ENCODE results near the gene NETO1. TPM values are rescaled to one million over a fixed set of nuclear protein-coding genes. Genes with fewer than 3 reads are reported as not detected.

The NETO1 gene
- polyA plus RNA-seq, 2 of the 4 experiments (the other 2 are of a cell fraction): 0.04 TPM; not detected in 1

- H3K27ac ChIP-seq: no peak overlapping the region
- DNase-seq (ENCODE audit: low read depth in 1 of 2, low spot score in 1 of 2): no peak
- POLR2A ChIA-PET: no interaction called here
- H3K9me3 ChIP-seq: no peaks in the 10 kb centered on the region
- CTCF ChIA-PET: no interaction called here
- WGBS (ENCODE audit: missing lambda C conversion rate): 22% methylated on average over 6 of the region's 7 CpGs
- ATAC-seq: no peak
- H3K4me3 ChIP-seq: no peak overlapping the region
- H3K4me2 ChIP-seq: no peak overlapping the region
- no peak for FAIRE-seq
- no peaks in the 10 kb centered on the region for H3K4me1 ChIP-seq
- TF ChIP-seq TFCP2L1 (CRISPR knock-in tag; IDR thresholded peaks at IDR 0.05) (no peak), EP300 (IDR thresholded peaks at IDR 0.05) (no peak), NPAS2 (CRISPR knock-in tag; IDR thresholded peaks at IDR 0.05; ENCODE audit: borderline replicate concordance) (no peak), NR3C1 (IDR thresholded peaks at IDR 0.05) (no peak)
These were observed 47.2 kb downstream of the NETO1 start for GRCh38 chr18:72820571-72820970.

- Histone ChIP-seq H3K4me1 (no peaks in the 10 kb centered on the region), H3K4me2 (no peak overlapping the region), H3K4me3 (no peak overlapping the region), H3K27ac (no peak overlapping the region), H3K9me3 (no peaks in the 10 kb centered on the region)
- FAIRE-seq (no peak), DNase-seq (ENCODE audit: low read depth in 1 of 2, low spot score in 1 of 2) (no peak), ATAC-seq (no peak)
- ChIA-PET POLR2A (no interaction called here), CTCF (no interaction called here)
- TF ChIP-seq NPAS2 (CRISPR knock-in tag; IDR thresholded peaks at IDR 0.05; ENCODE audit: borderline replicate concordance): no peak
- no peak for TF ChIP-seq NFE2L2 (conservative IDR thresholded peaks at IDR 0.05; ENCODE audit: low read length)
- TF ChIP-seq EHF (CRISPR knock-in tag; IDR thresholded peaks at IDR 0.05): no peak
- no peak for TF ChIP-seq RCOR1 (IDR thresholded peaks at IDR 0.05; ENCODE audit: low read depth, low read length)
- no peak for TF ChIP-seq ZSCAN20 (CRISPR knock-in tag; IDR thresholded peaks at IDR 0.05)
- no peak for TF ChIP-seq RAD21 (conservative IDR thresholded peaks at IDR 0.05 in 1 of 2, IDR thresholded peaks at IDR 0.05 in 1 of 2)
- no peak for TF ChIP-seq BCL3 (IDR thresholded peaks at IDR 0.05)
- no peak for TF ChIP-seq FOSB (CRISPR knock-in tag; IDR thresholded peaks at IDR 0.05)
- TF ChIP-seq POLR2A (IDR thresholded peaks at IDR 0.05; ENCODE audit: low read length): no peak
- no peak for TF ChIP-seq RFX5 (IDR thresholded peaks at IDR 0.05)
- TF ChIP-seq ELK1 (IDR thresholded peaks at IDR 0.05; ENCODE audit: low read depth, low read length): no peak
- TF ChIP-seq KDM1A (IDR thresholded peaks at IDR 0.05; ENCODE audit: low read depth): no peak
- no peak for TF ChIP-seq MAX (IDR thresholded peaks at IDR 0.05)
- TF ChIP-seq ZFP36 (IDR thresholded peaks at IDR 0.05; ENCODE audit: borderline replicate concordance, partially characterized antibody): no peak
- no peak for TF ChIP-seq HDAC2 (IDR thresholded peaks at IDR 0.05)
- no peak for TF ChIP-seq HOXB5 (CRISPR knock-in tag; IDR thresholded peaks at IDR 0.05)
- no peak for TF ChIP-seq ZC3H11A (IDR thresholded peaks at IDR 0.05)
- TF ChIP-seq ZNF302 (CRISPR knock-in tag; IDR thresholded peaks at IDR 0.05): no peak
These were observed 48.7 kb downstream of the NETO1 start for GRCh38 chr18:72819050-72819449.

GRCh38 chr18:72811047-72811446 lies 56.7 kb downstream of the NETO1 start:
- no peak for FAIRE-seq
- H3K27ac ChIP-seq: no peak overlapping the region
- POLR2A ChIA-PET: no interaction called here
- ATAC-seq: no peak
- H3K4me2 ChIP-seq: no peak overlapping the region
- WGBS (ENCODE audit: missing lambda C conversion rate): 28% methylated on average over 7 of the region's 7 CpGs
- no peaks in the 10 kb centered on the region for H3K4me1 ChIP-seq
- CTCF ChIA-PET: no interaction called here
- no peak for DNase-seq (ENCODE audit: low read depth in 1 of 2, low spot score in 1 of 2)
- no peaks in the 10 kb centered on the region for H3K9me3 ChIP-seq
- TF ChIP-seq FOSL2 (IDR thresholded peaks at IDR 0.05) (no peak), FOSL2 (CRISPR knock-in tag; IDR thresholded peaks at IDR 0.05) (no peak), RARB (CRISPR knock-in tag; IDR thresholded peaks at IDR 0.05) (no peak), RCOR1 (IDR thresholded peaks at IDR 0.05; ENCODE audit: low read depth, low read length) (no peak), EHF (CRISPR knock-in tag; IDR thresholded peaks at IDR 0.05) (no peak), HOXB5 (CRISPR knock-in tag; IDR thresholded peaks at IDR 0.05) (no peak), ELK1 (IDR thresholded peaks at IDR 0.05; ENCODE audit: low read depth, low read length) (no peak)
- H3K4me3 ChIP-seq: no peak overlapping the region
